Nucleus accumbens (tissue), 56 donors: ENCODE results near the gene SPEN.

ENCODE experiments used
- DNase-seq, 56 donors: peaks; one replicate each; lab custom pipeline; 2025; lab: John Stamatoyannopoulos, UW

The SPEN gene

DNA sequence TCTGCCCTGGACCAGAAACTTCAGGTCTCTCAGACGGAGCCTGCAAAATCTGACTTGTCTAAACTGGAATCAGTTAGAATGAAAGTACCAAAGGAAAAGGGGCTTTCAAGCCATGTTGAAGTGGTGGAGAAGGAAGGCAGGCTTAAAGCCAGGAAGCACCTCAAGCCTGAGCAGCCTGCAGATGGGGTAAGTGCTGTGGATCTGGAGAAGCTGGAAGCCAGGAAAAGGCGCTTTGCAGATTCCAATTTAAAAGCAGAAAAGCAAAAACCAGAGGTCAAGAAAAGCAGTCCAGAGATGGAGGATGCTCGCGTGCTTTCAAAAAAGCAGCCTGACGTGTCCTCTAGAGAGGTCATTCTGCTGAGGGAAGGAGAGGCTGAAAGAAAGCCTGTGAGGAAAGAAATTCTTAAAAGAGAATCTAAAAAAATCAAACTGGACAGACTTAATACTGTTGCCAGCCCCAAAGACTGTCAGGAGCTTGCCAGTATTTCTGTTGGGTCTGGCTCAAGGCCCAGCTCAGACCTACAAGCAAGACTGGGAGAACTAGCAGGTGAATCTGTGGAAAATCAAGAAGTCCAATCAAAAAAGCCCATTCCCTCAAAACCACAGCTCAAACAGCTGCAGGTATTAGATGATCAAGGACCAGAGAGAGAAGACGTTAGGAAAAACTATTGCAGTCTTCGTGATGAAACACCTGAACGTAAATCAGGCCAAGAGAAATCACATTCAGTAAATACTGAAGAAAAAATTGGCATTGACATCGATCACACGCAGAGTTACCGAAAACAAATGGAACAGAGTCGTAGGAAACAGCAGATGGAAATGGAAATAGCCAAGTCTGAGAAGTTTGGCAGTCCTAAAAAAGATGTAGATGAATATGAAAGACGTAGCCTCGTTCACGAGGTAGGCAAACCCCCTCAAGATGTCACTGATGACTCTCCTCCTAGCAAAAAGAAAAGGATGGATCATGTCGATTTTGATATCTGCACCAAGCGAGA, 81.8 kb downstream of the SPEN start:
- peak in 3 of 56 donors; percentile 22 to 28 (median 25) for DNase-seq

DNA sequence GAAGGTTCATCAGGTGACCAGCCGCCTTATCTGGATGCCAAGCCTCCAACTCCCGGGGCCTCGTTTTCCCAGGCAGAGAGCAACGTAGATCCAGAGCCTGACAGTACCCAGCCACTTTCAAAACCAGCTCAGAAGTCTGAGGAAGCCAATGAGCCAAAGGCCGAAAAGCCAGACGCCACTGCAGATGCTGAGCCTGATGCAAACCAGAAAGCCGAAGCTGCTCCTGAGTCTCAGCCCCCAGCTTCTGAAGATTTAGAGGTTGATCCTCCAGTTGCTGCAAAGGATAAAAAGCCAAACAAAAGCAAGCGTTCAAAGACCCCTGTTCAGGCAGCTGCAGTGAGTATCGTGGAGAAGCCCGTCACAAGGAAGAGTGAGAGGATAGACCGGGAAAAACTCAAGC, 83.9 kb downstream of the SPEN start:
- DNase-seq = no peak

DNA sequence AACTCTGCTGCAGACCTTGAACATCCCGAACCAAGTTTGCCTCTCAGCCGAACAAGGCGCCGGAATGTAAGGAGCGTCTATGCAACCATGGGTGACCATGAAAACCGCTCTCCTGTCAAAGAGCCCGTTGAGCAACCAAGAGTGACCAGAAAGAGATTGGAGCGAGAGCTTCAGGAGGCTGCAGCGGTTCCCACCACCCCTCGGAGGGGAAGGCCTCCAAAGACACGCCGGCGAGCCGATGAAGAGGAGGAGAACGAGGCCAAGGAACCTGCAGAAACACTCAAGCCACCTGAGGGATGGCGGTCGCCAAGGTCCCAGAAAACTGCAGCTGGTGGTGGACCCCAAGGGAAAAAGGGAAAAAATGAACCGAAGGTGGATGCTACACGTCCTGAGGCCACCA, 84.4 kb downstream of the SPEN start:
- DNase-seq = no peak

DNA sequence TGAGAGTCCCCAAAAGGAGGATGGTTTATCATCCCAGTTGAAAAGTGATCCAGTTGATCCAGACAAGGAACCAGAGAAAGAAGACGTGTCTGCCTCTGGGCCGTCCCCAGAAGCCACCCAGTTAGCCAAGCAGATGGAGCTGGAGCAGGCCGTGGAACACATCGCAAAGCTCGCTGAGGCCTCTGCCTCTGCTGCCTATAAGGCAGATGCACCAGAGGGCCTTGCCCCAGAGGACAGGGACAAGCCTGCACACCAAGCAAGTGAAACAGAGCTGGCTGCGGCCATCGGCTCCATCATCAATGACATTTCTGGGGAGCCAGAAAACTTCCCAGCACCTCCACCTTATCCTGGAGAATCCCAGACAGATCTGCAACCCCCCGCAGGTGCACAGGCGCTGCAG, 85.1 kb downstream of the SPEN start:
- DNase-seq = no peak

DNA sequence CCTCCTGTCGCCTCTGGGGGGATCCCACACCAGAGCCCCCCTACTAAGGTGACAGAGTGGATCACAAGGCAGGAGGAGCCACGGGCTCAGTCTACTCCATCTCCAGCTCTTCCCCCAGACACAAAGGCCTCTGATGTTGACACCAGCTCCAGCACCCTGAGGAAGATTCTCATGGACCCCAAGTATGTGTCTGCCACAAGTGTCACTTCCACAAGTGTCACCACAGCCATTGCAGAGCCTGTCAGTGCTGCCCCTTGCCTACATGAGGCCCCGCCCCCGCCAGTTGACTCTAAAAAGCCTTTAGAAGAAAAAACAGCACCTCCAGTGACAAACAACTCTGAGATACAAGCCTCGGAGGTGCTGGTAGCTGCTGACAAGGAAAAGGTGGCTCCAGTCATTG, 86.2 kb downstream of the SPEN start:
- DNase-seq = no peak

DNA sequence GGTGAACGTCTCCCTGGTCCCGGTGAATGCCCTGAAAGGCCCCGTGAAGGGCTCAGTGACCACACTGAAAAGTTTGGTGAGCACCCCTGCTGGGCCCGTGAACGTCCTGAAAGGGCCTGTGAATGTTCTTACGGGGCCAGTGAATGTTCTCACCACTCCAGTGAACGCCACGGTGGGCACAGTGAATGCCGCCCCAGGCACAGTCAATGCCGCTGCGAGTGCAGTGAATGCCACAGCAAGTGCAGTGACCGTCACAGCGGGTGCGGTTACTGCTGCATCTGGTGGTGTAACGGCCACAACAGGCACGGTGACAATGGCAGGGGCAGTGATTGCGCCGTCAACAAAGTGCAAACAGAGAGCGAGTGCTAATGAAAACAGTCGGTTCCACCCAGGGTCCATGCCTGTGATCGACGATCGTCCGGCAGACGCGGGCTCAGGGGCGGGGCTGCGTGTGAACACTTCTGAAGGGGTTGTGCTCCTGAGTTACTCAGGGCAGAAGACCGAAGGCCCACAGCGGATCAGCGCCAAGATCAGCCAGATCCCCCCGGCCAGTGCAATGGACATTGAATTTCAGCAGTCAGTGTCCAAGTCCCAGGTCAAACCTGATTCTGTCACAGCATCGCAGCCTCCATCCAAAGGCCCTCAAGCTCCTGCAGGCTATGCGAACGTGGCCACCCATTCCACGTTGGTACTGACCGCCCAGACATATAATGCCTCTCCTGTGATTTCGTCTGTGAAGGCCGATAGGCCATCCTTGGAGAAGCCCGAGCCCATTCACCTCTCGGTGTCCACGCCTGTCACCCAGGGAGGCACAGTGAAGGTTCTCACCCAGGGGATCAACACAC, 86.9 kb downstream of the SPEN start:
- DNase-seq = no peak

DNA sequence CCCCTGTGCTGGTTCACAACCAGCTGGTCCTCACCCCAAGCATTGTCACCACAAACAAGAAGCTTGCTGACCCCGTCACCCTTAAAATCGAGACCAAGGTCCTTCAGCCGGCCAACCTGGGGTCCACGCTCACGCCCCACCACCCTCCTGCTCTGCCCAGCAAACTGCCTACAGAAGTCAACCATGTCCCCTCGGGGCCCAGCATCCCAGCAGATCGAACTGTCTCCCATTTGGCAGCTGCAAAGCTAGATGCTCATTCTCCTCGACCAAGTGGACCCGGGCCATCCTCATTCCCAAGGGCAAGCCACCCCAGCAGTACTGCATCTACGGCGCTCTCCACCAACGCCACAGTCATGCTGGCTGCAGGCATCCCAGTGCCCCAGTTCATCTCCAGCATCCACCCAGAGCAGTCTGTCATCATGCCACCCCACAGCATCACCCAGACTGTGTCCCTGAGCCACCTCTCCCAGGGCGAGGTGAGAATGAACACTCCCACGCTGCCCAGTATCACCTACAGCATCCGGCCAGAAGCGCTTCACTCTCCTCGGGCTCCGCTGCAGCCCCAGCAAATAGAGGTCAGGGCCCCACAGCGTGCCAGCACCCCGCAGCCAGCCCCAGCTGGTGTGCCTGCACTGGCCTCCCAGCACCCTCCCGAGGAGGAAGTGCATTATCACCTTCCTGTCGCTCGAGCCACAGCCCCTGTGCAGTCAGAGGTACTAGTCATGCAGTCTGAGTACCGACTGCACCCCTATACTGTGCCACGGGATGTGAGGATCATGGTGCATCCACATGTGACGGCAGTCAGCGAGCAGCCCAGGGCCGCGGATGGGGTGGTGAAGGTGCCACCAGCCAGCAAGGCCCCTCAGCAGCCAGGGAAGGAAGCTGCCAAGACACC, 87.8 kb downstream of the SPEN start:
- no peak for DNase-seq

DNA sequence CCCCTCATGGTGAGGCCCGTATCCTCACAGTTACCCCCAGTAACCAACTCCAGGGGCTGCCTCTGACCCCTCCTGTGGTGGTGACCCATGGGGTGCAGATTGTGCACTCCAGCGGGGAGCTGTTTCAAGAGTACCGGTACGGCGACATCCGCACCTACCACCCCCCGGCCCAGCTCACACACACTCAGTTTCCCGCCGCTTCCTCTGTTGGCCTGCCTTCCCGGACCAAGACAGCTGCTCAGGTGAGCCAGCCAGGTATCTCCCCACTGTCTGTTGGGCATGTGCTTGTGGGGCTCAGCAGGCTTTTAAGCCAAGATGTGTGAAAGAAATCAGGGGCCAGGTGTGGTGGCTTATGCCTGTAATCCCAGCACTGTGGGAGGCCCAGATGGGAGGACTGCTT, 88.5 kb downstream of the SPEN start:
- no peak for DNase-seq

DNA sequence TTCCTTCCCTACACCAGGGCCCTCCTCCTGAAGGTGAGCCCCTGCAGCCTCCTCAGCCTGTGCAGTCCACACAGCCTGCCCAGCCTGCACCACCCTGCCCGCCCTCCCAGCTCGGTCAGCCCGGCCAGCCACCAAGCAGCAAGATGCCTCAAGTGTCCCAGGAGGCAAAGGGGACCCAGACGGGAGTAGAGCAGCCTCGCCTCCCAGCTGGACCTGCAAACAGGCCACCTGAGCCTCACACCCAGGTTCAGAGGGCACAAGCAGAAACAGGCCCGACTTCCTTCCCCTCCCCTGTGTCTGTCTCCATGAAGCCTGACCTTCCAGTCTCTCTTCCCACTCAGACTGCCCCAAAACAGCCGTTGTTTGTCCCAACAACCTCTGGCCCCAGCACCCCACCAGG, 89.6 kb downstream of the SPEN start:
- DNase-seq = no peak

DNA sequence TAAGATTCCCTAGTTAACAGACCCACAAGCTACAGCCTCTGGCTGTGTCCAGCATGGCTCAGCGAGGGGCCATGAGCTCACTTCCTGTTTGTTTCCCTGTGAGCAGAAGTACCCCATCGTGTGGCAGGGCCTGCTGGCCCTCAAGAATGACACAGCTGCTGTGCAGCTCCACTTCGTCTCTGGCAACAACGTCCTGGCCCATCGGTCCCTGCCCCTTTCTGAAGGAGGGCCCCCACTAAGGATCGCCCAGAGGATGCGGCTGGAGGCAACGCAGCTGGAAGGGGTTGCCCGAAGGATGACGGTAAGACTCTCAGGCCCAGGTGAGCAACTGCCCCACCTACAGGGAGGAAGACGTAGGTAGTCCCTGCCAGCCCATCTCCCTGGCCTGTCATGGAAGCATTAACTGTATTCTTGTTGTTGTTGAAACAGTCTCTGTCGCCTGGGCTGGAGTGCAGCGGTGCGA, 90.2 kb downstream of the SPEN start:
- DNase-seq = peak in 2 of 56 donors; percentile 23 to 27

DNA sequence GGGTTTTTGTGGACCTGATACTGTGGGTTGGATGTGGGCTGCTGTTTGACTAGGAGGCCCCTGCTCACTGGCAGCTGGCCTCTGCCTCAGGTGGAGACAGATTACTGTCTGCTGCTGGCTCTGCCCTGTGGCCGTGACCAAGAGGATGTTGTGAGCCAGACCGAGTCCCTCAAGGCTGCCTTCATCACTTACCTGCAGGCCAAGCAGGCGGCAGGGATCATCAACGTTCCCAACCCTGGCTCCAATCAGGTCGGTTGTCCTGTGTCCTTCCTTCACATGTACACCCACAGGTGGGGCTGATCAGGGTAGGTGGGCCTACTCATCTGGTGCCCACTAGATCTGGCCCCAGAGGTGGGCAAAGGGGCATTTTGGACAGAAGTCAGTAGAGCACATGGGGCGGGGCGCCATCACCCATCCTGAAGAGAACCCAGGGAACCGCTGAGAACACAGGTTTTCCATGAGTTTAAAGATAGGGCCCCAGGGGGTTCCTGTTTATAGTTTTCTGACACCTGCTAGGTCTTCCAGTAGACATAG, 91.2 kb downstream of the SPEN start:
- DNase-seq = no peak

DNA sequence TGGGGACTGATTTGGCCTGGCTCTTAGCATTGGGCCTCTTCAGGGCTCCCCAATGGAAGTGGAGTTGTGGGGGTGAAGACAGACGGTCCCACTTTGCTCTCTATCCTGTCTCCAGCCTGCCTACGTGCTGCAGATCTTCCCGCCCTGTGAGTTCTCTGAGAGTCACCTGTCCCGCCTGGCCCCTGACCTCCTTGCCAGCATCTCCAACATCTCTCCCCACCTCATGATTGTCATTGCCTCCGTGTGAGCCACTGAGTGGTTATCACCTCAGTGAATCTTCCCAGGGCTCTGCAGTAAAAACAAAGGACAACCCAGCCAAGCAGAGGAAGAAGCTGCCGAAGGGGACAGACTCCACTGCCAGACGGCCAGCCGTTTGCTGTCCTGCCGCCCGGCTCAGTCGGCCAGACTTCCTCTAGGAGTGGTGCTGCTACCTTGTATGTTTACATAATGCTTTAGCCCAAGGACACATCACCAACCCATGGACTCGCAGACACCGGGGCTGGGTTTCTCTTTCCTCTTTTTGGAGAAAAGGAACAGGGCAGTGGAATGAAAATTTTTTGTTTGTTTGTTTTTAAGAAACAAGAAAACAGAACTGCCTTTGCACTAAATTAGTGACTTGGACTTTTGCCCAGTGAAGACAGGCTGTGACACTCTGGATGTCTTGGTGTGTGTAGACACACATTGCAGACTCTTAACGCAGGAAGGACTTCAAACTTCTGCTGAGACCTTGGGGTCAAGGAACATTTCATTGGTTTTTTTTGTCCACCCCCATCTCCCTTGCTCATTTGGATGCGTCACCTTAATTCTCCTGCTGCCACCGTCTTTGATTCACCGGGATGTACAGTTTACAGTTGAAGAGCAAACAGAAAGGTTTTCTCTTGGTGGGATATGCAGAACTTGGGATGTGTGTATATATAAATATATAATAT, 91.9 kb downstream of the SPEN start:
- DNase-seq = no peak

DNA sequence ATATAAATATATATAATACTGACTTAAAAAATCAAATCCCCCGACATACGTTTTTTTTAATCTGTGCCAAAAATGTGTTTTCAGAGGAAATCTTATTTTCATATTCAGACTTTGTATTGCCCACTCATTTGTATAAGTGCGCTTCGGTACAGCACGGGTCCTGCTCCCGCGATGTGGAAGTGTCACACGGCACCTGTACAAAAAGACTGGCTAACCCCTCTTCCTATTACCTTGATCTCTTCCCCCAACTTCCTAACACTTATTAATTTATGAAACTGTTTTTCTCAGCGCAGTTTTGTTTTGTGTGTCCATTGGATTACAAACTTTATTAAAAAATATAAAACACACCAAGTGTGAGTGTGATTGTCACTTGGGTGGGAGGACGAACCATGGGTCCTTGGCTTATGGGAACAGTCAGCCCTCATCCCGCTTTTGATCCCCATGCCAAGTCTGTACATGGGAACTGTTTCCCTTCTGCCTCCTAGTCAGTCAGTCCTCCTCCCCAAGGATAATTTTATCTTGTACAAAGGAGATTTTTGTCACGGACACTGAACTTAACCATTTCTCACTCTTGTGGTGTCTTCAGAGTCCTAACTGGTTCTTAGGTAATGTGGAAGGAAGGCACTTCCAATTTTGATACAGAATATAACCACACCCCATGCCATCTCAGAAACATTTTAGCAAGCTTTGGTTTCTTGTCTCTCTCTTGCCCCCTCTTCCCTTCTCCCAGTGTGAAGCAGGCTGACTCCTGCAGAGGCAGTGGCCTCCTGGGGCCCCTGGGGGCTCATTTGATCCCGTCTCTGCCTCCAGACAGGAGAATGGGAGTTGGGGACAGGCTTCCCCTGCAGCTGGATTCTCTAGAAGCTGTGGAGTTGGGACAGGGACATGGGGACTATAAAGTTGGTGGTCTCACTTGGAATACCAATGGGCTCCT, 92.9 kb downstream of the SPEN start:
- no peak for DNase-seq

DNA sequence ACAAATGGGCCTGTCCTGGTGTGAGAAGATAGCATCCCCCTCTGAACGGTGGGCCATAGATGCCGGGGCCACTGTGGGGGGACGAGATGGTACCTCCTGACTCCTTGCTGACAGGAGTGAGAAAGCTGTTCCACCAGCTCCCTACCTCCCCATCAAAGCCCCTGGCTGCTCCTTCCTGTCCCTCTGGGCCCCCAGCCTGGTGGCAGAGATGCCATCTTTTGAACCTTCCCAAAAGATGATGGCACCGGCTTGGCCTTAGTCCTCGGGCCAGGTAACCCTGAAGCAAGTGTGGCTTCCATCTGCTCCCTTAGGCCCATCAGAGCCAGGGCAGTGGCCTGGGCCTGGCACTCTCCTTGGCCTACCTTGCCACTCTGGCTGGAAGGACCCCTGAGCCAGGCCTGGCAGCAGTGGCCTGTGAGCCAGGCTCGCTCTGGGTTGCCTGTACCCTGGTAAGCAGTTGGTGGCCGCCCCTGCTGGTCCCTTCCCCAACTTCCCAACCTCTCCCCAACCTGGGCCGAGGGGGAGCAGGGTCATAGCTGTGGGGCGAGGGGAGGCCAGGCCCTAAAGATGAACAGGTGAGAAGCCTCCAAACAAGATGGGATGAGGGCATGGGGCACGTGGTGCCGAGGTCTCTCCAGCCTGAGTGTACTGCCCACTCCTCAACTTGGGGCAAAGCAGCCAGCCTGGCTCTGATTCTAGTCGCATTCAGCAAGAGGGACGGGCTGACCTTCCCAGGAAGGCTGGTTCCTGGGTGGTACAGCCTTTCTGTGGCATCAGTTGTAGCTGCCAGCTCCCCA, 93.7 kb downstream of the SPEN start:
- no peak for DNase-seq

DNA sequence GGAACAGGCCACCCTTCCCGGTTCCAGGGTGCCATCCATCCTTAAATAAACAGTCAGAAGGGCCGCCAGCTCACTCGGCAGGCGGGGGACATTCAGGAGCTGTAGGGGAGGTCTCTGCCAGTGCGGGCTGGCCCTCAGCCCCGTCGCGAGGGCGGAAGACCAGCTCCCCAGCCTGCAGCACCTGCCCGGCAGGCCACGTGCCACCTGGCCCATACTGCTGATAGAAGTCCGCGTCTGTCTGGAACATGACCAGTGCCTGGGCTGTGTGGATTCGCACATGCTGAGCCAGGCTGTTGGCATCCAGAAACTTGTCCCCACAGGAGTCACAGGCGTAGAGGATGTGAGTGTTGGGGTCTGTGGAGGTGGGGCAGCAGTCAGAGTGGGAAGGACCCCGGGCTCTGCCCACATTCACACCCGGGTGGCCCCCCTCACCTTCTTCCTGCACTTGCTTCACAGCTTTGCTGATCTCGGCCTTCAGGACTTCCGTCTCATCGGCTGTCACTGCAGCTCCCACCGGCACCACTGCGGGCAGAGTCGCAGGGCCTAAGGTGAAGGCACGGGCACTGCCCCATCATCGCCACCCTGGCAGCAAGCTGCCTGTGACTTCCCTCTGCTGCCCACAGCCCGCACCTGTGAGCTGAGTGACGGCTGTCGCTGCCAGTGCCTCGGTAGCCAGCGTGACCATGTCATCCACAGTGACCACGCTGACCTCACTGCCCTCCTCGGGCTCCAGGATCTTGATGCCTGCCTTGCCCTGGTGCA, 94.6 kb downstream of the SPEN start:
- no peak for DNase-seq

DNA sequence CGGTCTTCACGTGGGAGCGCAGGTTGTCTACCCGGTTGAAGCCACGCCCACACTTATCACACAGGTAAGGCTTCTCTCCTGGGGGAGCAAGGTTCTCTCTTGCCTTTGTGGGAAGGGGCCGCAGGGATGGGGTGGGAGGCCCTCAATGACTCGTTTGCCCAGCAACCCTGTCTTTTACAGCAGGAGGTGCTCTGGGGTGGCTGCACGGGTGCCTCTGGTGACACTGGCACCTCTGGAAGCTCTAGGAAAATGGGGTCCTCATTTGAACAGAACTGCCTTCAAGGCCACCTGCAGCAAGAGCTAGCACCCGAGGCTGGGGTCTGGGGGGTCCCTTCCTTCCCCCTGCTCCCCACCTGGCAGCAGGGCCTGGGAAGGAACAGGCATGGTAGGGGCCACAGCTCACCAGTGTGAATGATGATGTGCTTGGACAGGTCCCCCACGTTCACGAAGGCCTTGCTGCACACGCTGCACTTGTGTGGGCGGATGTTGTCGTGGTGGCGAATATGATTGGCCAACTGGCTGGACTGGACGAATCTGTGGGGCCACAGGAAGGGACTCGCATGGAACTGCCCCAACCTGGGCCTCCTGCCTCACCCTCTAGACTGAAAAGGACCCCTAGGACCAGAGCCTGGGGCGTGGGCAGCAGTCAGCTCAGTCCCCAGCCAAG, 95.3 kb downstream of the SPEN start:
- DNase-seq = no peak
